ENCODE data around the gene PPIE.

The PPIE gene

GRCh38 chr1:39738622-39739366 lies at the start of gene PPIE:
Gene PPIE (plus strand): TSS chr1:39738882. CDS start chr1:39738901, 19 bp downstream.
- peak; percentile 86 for DNase-seq (ENCODE audit: low read depth)

GRCh38 chr1:39689214-39689613 lies 49.5 kb upstream of the PPIE start:
- no peak for DNase-seq (ENCODE audit: low read depth)
- H3K4me3 ChIP-seq (ENCODE audit: control insufficient read depth, low read depth, low read length), result no peak overlapping the region
- TF ChIP-seq CTCF (conservative IDR thresholded peaks at IDR 0.05; ENCODE audit: control insufficient read depth, insufficient read depth, low read depth, low read length), result no peak

More at GRCh38 chr1:39738622-39739366, at the start of gene PPIE:
- TF ChIP-seq CTCF (conservative IDR thresholded peaks at IDR 0.05; ENCODE audit: control insufficient read depth, insufficient read depth, low read depth, low read length), result no peak
- peak within 1 kb of the TSS; percentile 95 for H3K4me3 ChIP-seq (ENCODE audit: control insufficient read depth, low read depth, low read length)

- H3K4me3 ChIP-seq (ENCODE audit: control insufficient read depth, low read depth, low read length), result no peak overlapping the region
- no peak for DNase-seq (ENCODE audit: low read depth)
- no peak for TF ChIP-seq CTCF (conservative IDR thresholded peaks at IDR 0.05; ENCODE audit: control insufficient read depth, insufficient read depth, low read depth, low read length)
Observed at GRCh38 chr1:39689635-39690034, 49.0 kb upstream of the PPIE start.

- no peak for DNase-seq (ENCODE audit: low read depth)
- TF ChIP-seq CTCF (conservative IDR thresholded peaks at IDR 0.05; ENCODE audit: control insufficient read depth, insufficient read depth, low read depth, low read length), result no peak
- no peak overlapping the region for H3K4me3 ChIP-seq (ENCODE audit: control insufficient read depth, low read depth, low read length)
Observed at GRCh38 chr1:39690225-39690624, 48.5 kb upstream of the PPIE start.

- no peak for DNase-seq (ENCODE audit: low read depth)
- H3K4me3 ChIP-seq (ENCODE audit: control insufficient read depth, low read depth, low read length), result no peak overlapping the region
- no peak for TF ChIP-seq CTCF (conservative IDR thresholded peaks at IDR 0.05; ENCODE audit: control insufficient read depth, insufficient read depth, low read depth, low read length)
Observed at GRCh38 chr1:39690794-39691382, 47.8 kb upstream of the PPIE start.

- no peak within 1 kb of the TSS for H3K4me3 ChIP-seq (ENCODE audit: control insufficient read depth, low read depth, low read length)
- no peak for TF ChIP-seq CTCF (conservative IDR thresholded peaks at IDR 0.05; ENCODE audit: control insufficient read depth, insufficient read depth, low read depth, low read length)
- peak; percentile 43 for DNase-seq (ENCODE audit: low read depth)
Observed at GRCh38 chr1:39691383-39692151, 47.1 kb upstream of the PPIE start, which contains the start of gene HPCAL4. Gene HPCAL4 (minus strand): TSS chr1:39691433. CDS start chr1:39684603, 6,830 bp downstream.
